Left lung (tissue), 10 donors: ENCODE results near the gene ST7L. TPM values are rescaled to one million over a fixed set of nuclear protein-coding genes. Genes with fewer than 3 reads are reported as not detected.
"Not testable (repeated sequence)": the region's sequence is repeated elsewhere in the genome, so short reads cannot be mapped to it uniquely, and the experiment has no call there.

ENCODE experiments used
- ATAC-seq: fragments of 200-7000 bp; cut with Tn5 transposase; one replicate; pipeline ENCODE4 v1.9.1; 2020; ENCODE audit warnings: moderate library complexity
- DNase-seq, 4 donors: peaks; one replicate each; pipeline ENCODE4 v3.0.0-alpha.2; 2013 to 2020
- H3K27ac ChIP-seq, 2 donors: fragments of 200-600 bp; sonication (generic) in 1 of 2; one replicate each; pipeline versions ENCODE4 v1.5.0 to v1.8.0; 2020 to 2021
- H3K27me3 ChIP-seq, 2 donors: fragments of 200-600 bp; sonication (generic) in 1 of 2; one replicate each; pipeline versions ENCODE4 v1.5.0 to v1.8.0; 2020 to 2021
- H3K36me3 ChIP-seq, 2 donors: fragments of 200-600 bp; sonication (generic) in 1 of 2; one replicate each; pipeline versions ENCODE4 v1.5.0 to v1.8.0; 2020 to 2021
- H3K4me1 ChIP-seq, 2 donors: fragments of 200-600 bp; one replicate each; pipeline ENCODE4 v1.8.0; 2021
- H3K4me3 ChIP-seq, 2 donors: fragments of 200-600 bp; sonication (generic) in 1 of 2; one replicate each; pipeline versions ENCODE4 v1.5.0 to v1.8.0; 2020 to 2021; ENCODE audit warnings: mild to moderate bottlenecking in 1 of 2
- H3K9me3 ChIP-seq, 2 donors: fragments of 200-600 bp; sonication (generic) in 1 of 2; one replicate each; pipeline versions ENCODE4 v1.5.0 to v1.8.0; 2020 to 2021
- CTCF ChIP-seq, 2 donors: fragments of 200-600 bp; sonication (generic) in 1 of 2; IDR thresholded peaks; one replicate each; pipeline versions ENCODE4 v1.5.0 to v1.8.0; 2021; ENCODE audit warnings: antibody characterized with exemption in 2 of 2
- intact Hi-C, 2 donors: fragments of 100-400 bp; cut with DNase I; formaldehyde crosslinking; loops; one replicate each; pipeline versions ENCODE4 v1.11.2 to v1.14.2; 2022
- polyA plus RNA-seq, 6 donors: library from polyadenylated mRNA; unstranded; fragments of 120-200 nt; gene quantifications; one replicate each; pipeline ENCODE4 v1.2.1, GENCODE V29; 2013; ENCODE audit not compliant: insufficient read length in 6 of 6
- total RNA-seq, 2 donors: library from RNA; stranded (reverse); fragmentation: NEBNext Ultra II Directional; extraction: Animal tissue kit (Norgen Biotek cat#: 25700); gene quantifications; one replicate each; pipeline ENCODE4 v1.2.1, GENCODE V29; 2021
- donor health status: DM: no; HTN: yes; CAD: no.
- donor health status: DM: no; HTN: no; CAD: no.

The ST7L gene
- total and polyA plus RNA-seq, 8 donors: 15.9 to 35.2 (median 26.8) TPM

- TF ChIP-seq CTCF (IDR thresholded peaks at IDR 0.05): no peak
- H3K4me3 ChIP-seq: no peak overlapping the region
- no peak for ATAC-seq
- no peak overlapping the region for H3K27ac ChIP-seq
- DNase-seq: no peak
- H3K36me3 ChIP-seq: peaks cover 0 to 49% of the 10 kb centered on the region in 2 donors
- H3K4me1 ChIP-seq: peaks cover 0 to 19% of the 10 kb centered on the region in 2 donors
- no peaks in the 10 kb centered on the region for H3K9me3 ChIP-seq
- H3K27me3 ChIP-seq: no peaks in the 10 kb centered on the region
- intact Hi-C loops: no loop called here
These were observed 27.3 kb upstream of the ST7L start for GRCh38 chr1:112646225-112646624.

- ATAC-seq (no peak), DNase-seq (no peak)
- intact Hi-C loops: no loop called here
- H3K4me3 ChIP-seq: no peak overlapping the region
- no peaks in the 10 kb centered on the region for H3K9me3 ChIP-seq
- H3K36me3 ChIP-seq: peaks cover 0 to 18% of the 10 kb centered on the region in 2 donors
- TF ChIP-seq CTCF (IDR thresholded peaks at IDR 0.05): no peak
- no peaks in the 10 kb centered on the region for H3K27me3 ChIP-seq
- H3K4me1 ChIP-seq: peaks cover 0 to 25% of the 10 kb centered on the region in 2 donors
- no peak overlapping the region for H3K27ac ChIP-seq
These were observed 24.1 kb upstream of the ST7L start for GRCh38 chr1:112643080-112643479.

DNA sequence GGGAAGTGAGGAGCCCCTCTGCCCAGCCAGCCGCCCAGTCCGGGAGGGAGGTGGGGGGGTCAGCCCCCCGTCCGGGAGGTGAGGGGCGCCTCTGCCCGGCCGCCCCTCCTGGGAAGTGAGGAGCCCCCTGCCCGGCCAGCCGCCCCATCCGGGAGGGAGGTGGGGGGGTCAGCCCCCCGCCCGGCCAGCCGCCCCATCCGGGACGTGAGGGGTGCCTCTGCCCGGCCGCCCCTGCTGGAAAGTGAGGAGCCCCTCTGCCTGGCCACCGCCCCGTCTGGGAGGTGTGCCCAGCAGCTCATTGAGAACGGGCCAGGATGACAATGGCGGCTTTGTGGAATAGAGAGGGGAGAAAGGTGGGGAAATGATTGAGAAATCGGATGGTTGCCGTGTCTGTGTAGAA, 21.5 kb upstream of the ST7L start:
- intact Hi-C loops, H3K27ac ChIP-seq, H3K27me3 ChIP-seq, H3K9me3 ChIP-seq, H3K4me3 ChIP-seq, H3K36me3 ChIP-seq, ATAC-seq: not testable (repeated sequence)
- peak in 1 of 4 donors; percentile 72 for DNase-seq
- peaks cover 0 to 49% of the 10 kb centered on the region in 2 donors for H3K4me1 ChIP-seq

- no peak for ATAC-seq
These were observed 19.1 kb upstream of the ST7L start for GRCh38 chr1:112638110-112638428.

GRCh38 chr1:112637254-112638109, 18.5 kb upstream of the ST7L start:
- no peaks in the 10 kb centered on the region for H3K9me3 ChIP-seq
- peak overlapping the region in 1 of 2 donors; percentile 57 for H3K27ac ChIP-seq
- H3K27me3 ChIP-seq: no peaks in the 10 kb centered on the region
- DNase-seq (no peak), ATAC-seq (no peak)
- H3K36me3 ChIP-seq: no peaks in the 10 kb centered on the region
- intact Hi-C loops: no loop called here
- H3K4me1 ChIP-seq: peaks cover 0 to 72% of the 10 kb centered on the region in 2 donors
- no peak for TF ChIP-seq CTCF (IDR thresholded peaks at IDR 0.05)
- H3K4me3 ChIP-seq: no peak overlapping the region

More at GRCh38 chr1:112638110-112638428, 19.1 kb upstream of the ST7L start:
- intact Hi-C loops: no loop called here
- peaks cover 0 to 66% of the 10 kb centered on the region in 2 donors for H3K4me1 ChIP-seq
- H3K9me3 ChIP-seq: no peaks in the 10 kb centered on the region
- no peak overlapping the region for H3K27ac ChIP-seq
- no peak for TF ChIP-seq CTCF (IDR thresholded peaks at IDR 0.05)
- no peaks in the 10 kb centered on the region for H3K27me3 ChIP-seq
- H3K4me3 ChIP-seq: no peak overlapping the region
- DNase-seq: no peak
- H3K36me3 ChIP-seq: no peaks in the 10 kb centered on the region
